Upper lobe of left lung (tissue), 4 donors: Measurements from ENCODE around the gene GATA3.

ENCODE experiments used
- CTCF ChIP-seq, 6 experiments: fragments of 450-650 bp in 4 of 6; fragments of 200-600 bp in 2 of 6; sonication (generic) in 2 of 6; IDR thresholded peaks; one replicate each; pipeline ENCODE4 v1.5.1; 2016 to 2019; ENCODE audit warnings: antibody characterized with exemption in 6 of 6
- POLR2A ChIP-seq, 4 donors: fragments of 450-650 bp; IDR thresholded peaks; one replicate each; pipeline ENCODE4 v1.5.1; 2016 to 2017; ENCODE audit warnings: antibody characterized with exemption in 4 of 4, mild to moderate bottlenecking in 2 of 4

DNA sequence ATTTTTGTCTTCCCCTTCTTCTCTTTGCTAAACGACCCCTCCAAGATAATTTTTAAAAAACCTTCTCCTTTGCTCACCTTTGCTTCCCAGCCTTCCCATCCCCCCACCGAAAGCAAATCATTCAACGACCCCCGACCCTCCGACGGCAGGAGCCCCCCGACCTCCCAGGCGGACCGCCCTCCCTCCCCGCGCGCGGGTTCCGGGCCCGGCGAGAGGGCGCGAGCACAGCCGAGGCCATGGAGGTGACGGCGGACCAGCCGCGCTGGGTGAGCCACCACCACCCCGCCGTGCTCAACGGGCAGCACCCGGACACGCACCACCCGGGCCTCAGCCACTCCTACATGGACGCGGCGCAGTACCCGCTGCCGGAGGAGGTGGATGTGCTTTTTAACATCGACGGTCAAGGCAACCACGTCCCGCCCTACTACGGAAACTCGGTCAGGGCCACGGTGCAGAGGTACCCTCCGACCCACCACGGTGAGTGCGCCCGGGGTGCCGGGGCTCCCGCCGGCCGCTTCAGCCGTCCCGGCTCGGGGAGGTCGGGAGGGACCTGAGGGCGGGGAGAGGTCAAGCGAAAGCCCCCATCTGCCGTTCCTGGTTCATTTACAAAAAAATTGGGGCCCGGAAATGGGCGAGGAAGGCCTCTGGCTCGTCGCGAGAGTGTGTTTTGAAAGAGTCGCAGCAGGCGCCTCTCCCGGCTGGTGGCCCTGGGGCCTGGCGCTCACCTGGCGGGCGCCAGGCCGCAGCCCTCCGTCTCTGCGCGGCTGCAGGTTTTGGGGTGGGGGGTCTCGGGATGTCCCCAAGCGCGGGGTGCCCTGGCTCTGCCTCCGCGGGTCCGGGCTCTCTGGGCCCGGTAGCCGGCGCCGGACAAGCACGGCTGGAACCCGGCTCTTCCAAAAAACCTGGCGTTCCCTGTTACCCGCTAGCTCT is 1.2 kb downstream of the GATA3 start:
- TF ChIP-seq CTCF (IDR thresholded peaks at IDR 0.05): no peak
- TF ChIP-seq POLR2A (IDR thresholded peaks at IDR 0.05): no peak
